ENCODE data around the gene ZNF236. TPM values are rescaled to one million over a fixed set of nuclear protein-coding genes. Genes with fewer than 3 reads are reported as not detected.

Gene ZNF236
- total RNA-seq, 2 donors from 2014 or later: 8.3 to 29.0 TPM

DNA sequence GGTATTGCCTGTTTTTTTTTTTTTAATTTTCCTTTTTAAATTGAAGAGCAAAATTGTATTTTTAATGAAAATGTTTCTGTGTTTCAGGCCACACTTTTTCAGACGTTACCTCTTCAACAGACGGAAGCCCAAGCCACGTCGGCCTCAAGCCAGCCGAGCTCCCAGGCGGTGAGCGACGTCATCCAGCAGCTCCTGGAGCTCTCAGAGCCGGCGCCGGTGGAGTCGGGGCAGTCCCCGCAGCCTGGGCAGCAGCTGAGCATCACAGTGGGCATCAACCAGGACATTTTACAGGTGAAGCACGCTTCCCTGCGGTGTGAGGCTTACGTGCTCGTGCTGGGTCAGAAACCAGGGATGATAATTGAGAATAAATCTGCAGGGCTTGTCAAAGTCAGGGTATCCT, 57.7 kb downstream of the ZNF236 start:
- no peak for DNase-seq (ENCODE audit: low spot score)
- intact Hi-C loops (cut with DNase I): no loop called here
- H3K4me3 ChIP-seq: no peak overlapping the region
- H3K36me3 ChIP-seq: no peaks in the 10 kb centered on the region
- no peaks in the 10 kb centered on the region for H3K9me3 ChIP-seq
- no peaks in the 10 kb centered on the region for H3K4me1 ChIP-seq (replicated peaks)
- 96% methylated on average over 17 of the region's 17 CpGs for WGBS
- H3K27ac ChIP-seq: no peak overlapping the region
- TF ChIP-seq POLR2A (IDR thresholded peaks at IDR 0.05): no peak
- TF ChIP-seq, protein P1, sequence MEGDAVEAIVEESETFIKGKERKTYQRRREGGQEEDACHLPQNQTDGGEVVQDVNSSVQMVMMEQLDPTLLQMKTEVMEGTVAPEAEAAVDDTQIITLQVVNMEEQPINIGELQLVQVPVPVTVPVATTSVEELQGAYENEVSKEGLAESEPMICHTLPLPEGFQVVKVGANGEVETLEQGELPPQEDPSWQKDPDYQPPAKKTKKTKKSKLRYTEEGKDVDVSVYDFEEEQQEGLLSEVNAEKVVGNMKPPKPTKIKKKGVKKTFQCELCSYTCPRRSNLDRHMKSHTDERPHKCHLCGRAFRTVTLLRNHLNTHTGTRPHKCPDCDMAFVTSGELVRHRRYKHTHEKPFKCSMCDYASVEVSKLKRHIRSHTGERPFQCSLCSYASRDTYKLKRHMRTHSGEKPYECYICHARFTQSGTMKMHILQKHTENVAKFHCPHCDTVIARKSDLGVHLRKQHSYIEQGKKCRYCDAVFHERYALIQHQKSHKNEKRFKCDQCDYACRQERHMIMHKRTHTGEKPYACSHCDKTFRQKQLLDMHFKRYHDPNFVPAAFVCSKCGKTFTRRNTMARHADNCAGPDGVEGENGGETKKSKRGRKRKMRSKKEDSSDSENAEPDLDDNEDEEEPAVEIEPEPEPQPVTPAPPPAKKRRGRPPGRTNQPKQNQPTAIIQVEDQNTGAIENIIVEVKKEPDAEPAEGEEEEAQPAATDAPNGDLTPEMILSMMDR (IDR thresholded peaks at IDR 0.05): no peak
- no peak for TF ChIP-seq POLR2AphosphoS5 (IDR thresholded peaks at IDR 0.05)
- no peaks in the 10 kb centered on the region for H3K27me3 ChIP-seq (replicated peaks; ENCODE audit: insufficient read depth)

DNA sequence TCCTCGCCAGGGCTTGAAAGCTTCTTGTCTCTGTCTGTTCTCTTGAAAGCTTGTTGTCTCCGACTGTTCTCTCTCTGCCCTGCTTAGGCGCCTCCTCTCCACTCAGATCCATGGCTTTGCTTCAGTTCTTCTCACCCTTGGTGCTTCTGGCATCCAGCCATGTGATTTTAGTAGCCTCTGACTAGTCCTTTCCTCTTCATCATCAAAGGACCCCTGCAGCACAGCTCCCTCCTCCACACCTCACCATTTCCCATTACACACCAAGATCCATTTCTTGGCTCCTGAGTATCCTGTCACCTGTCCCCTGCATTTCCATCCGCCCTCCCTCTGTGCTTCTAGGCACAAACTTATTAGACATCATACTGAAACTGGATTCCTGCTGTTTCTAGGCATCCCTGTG, 59.4 kb downstream of the ZNF236 start:
- intact Hi-C loops (cut with DNase I): no loop called here
- 76% methylated on average over 4 of the region's 4 CpGs for WGBS
- H3K4me3 ChIP-seq: no peak overlapping the region
- no peaks in the 10 kb centered on the region for H3K36me3 ChIP-seq
- H3K9me3 ChIP-seq: no peaks in the 10 kb centered on the region
- no peak for DNase-seq (ENCODE audit: low spot score)
- H3K27ac ChIP-seq: no peak overlapping the region
- H3K4me1 ChIP-seq (replicated peaks): no peaks in the 10 kb centered on the region
- TF ChIP-seq, protein P1 (IDR thresholded peaks at IDR 0.05): no peak
- TF ChIP-seq POLR2AphosphoS5 (IDR thresholded peaks at IDR 0.05): no peak
- no peak for TF ChIP-seq POLR2A (IDR thresholded peaks at IDR 0.05)
- H3K27me3 ChIP-seq (replicated peaks; ENCODE audit: insufficient read depth): no peaks in the 10 kb centered on the region

DNA sequence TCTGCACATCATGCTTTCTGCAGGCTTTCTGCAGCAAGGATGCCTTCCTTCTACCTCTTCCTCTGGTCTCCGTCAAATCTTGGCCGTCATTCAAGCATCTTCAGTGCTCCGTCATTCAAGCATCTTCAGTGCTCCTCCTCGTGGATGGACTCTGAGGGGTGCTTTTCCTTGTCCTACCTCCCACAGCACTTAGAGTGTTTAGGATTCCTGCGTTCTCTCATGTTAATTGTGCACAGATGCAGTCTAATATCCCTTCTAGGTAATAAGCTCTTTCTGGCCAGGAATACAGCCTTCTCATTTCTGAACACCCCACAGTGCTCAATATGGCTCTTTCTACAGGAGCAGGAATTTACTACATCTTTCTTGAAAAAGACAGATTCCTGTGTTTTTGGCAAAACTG, 59.8 kb downstream of the ZNF236 start:
- no peak for TF ChIP-seq POLR2AphosphoS5 (IDR thresholded peaks at IDR 0.05)
- no peak for TF ChIP-seq POLR2A (IDR thresholded peaks at IDR 0.05)
- TF ChIP-seq, protein P1 (IDR thresholded peaks at IDR 0.05): no peak
- H3K27me3 ChIP-seq (replicated peaks; ENCODE audit: insufficient read depth): no peaks in the 10 kb centered on the region
- no peaks in the 10 kb centered on the region for H3K9me3 ChIP-seq
- no peak overlapping the region for H3K27ac ChIP-seq
- no peaks in the 10 kb centered on the region for H3K4me1 ChIP-seq (replicated peaks)
- DNase-seq (ENCODE audit: low spot score): no peak
- H3K4me3 ChIP-seq: no peak overlapping the region
- intact Hi-C loops (cut with DNase I): no loop called here
- H3K36me3 ChIP-seq: no peaks in the 10 kb centered on the region
- 68% methylated on average over 5 of the region's 5 CpGs for WGBS

DNA sequence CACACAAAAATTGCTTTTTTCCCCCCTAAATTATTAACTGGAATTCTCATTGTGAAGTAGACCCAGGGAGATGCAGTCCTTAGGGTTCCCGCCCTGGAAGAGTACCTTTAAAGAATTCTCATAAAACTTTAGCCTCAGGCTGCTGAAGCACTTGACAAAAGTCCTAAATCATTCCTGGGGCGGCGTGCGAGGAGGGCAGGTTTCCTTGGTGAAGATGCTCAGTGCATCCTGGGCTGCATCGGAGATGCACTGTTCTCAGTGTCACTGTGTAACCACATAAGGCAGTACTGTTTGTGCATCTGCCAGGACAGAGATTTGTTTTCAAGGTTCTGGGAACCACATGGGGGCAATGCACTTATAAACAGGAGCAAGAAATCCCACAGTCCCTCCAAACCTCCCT, 62.6 kb downstream of the ZNF236 start:
- Histone ChIP-seq H3K4me1 (replicated peaks) (no peaks in the 10 kb centered on the region), H3K27me3 (replicated peaks; ENCODE audit: insufficient read depth) (no peaks in the 10 kb centered on the region), H3K4me3 (no peak overlapping the region), H3K36me3 (no peaks in the 10 kb centered on the region), H3K9me3 (no peaks in the 10 kb centered on the region), H3K27ac (no peak overlapping the region)
- intact Hi-C loops (cut with DNase I): no loop called here
- 64% methylated on average over 5 of the region's 5 CpGs for WGBS
- DNase-seq (ENCODE audit: low spot score): no peak
- TF ChIP-seq POLR2AphosphoS5 (IDR thresholded peaks at IDR 0.05): no peak
- TF ChIP-seq, protein P1 (IDR thresholded peaks at IDR 0.05): no peak
- TF ChIP-seq POLR2A (IDR thresholded peaks at IDR 0.05): no peak

DNA sequence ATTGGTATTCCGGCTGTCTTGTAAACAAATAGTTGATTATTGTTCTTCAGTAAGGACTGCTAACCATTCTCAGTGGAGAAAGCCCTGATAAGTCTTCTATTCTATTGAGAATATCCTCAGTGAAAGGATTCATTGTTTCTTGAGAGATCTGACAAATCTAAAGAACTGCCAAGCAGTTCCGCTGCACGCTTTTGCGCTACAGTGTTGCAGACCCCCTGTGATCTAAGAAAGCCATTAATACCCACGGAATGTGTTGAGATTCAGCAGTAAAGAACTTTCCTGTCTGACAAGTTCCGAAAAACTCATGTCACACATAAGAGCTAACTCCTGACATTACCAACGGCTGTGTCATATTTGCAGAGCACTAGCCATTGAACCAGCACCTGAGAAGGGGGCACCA, 63.8 kb downstream of the ZNF236 start:
- no peak overlapping the region for H3K4me3 ChIP-seq
- H3K27me3 ChIP-seq (replicated peaks; ENCODE audit: insufficient read depth): no peaks in the 10 kb centered on the region
- no peak overlapping the region for H3K27ac ChIP-seq
- TF ChIP-seq, protein P1 (IDR thresholded peaks at IDR 0.05): no peak
- TF ChIP-seq POLR2A (IDR thresholded peaks at IDR 0.05) (no peak), POLR2AphosphoS5 (IDR thresholded peaks at IDR 0.05) (no peak)
- no peaks in the 10 kb centered on the region for H3K9me3 ChIP-seq
- no peaks in the 10 kb centered on the region for H3K36me3 ChIP-seq
- H3K4me1 ChIP-seq (replicated peaks): no peaks in the 10 kb centered on the region
- WGBS: 70% methylated on average over 7 of the region's 7 CpGs
- intact Hi-C loops (cut with DNase I): no loop called here
- no peak for DNase-seq (ENCODE audit: low spot score)
